Limb (tissue), 2 donors: ENCODE data around the gene DPH2.

Source experiments
- DNase-seq, 2 donors: peaks; one replicate each; pipeline ENCODE4 v3.0.0-alpha.2; 2016; ENCODE audit errors: extremely low spot score in 2 of 2

The DPH2 gene

GRCh38 chr1:43942411-43942810 lies 27.4 kb upstream of the DPH2 start:
- no peak for DNase-seq

DNA sequence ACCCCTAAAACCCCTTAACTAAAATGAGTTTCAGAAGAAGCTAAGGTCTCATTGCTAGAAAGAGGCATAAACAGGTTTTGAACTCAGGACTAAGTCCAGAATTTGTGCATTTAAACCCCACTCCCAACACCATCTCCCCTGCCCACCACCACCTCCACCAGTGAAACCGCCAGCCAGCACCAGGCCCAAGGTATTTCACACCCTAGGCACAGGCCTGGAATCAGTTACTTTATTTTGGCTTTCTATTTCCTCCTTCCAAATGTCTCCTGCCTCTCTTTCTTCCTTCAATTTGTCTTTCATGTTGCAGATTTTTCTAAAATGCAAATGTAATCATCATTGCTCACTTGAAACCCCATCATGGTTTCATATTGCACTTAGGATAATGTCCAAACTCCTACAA lies 24.9 kb upstream of the DPH2 start:
- DNase-seq, result no peak

- no peak for DNase-seq
Observed at GRCh38 chr1:43945674-43946235, 24.1 kb upstream of the DPH2 start.

GRCh38 chr1:43946236-43947060 lies 23.4 kb upstream of the DPH2 start, which contains the start of gene IPO13:
IPO13 (plus strand) TSS chr1:43946950; CDS start chr1:43947601, 651 bp downstream.
- DNase-seq, result peak; percentile 95 to 98

- no peak for DNase-seq
Observed at GRCh38 chr1:43947061-43947873, 22.5 kb upstream of the DPH2 start.

- DNase-seq, result no peak
Observed at GRCh38 chr1:43947874-43948437, 21.9 kb upstream of the DPH2 start.

- no peak for DNase-seq
Observed at GRCh38 chr1:43949678-43950077, 20.1 kb upstream of the DPH2 start.

GRCh38 chr1:43951021-43951985 lies 18.5 kb upstream of the DPH2 start:
- no peak for DNase-seq

DNA sequence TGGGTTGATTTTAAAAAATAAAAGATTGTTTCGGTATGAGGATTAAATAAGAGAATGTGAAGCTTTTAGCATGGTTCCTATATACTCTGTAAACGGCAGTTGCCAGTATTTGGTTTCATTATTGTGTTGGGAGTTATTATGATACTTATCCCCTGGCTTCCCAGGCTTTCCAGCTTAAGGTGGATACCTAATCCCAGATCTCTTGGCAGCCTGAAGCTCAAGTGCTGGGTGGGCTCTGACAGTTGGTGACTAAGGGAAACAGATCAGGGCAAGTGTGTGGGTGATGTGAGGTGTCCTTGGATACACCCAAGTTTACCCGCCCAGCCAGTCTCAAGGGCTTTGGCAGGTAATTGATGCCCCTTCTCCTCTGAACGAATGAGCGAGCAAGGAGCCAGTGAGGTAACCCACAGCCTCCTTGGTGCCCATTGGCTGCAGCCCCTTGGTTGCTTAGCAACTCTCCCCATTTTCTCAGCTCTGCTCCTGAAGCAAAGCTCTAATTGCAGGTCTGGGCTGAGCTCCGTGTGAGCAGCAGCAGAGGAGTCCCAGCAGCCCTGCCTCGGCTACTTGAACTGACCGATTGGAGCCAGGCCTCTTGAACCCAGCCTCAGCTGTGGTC lies 17.0 kb upstream of the DPH2 start:
- peak in 1 of 2 donors; percentile 57 for DNase-seq

DNA sequence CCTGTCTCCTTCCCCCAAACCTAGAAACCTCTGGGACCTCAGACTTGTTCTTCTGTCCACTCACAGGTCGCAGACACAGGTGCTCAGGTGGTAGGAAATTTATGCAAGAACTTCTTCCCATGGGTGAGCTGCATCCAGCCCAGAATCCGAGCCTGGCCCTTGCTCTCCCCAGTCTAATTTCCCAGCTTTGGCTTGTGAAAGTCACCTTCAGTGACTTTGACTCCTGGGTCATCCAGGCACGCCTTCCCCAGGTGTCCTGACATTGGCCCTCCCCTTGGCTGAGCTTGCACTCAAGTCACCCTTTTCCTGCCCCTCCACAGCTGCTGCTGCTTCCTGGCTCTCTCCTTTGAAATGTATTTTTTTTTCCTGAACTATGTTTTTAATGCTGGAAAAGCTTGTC lies 16.4 kb upstream of the DPH2 start:
- no peak for DNase-seq

GRCh38 chr1:43954036-43954435 lies 15.8 kb upstream of the DPH2 start:
- DNase-seq, result no peak

- no peak for DNase-seq
Observed at GRCh38 chr1:43956234-43956633, 13.6 kb upstream of the DPH2 start.

- no peak for DNase-seq
Observed at GRCh38 chr1:43957407-43958040, 12.3 kb upstream of the DPH2 start.

DNA sequence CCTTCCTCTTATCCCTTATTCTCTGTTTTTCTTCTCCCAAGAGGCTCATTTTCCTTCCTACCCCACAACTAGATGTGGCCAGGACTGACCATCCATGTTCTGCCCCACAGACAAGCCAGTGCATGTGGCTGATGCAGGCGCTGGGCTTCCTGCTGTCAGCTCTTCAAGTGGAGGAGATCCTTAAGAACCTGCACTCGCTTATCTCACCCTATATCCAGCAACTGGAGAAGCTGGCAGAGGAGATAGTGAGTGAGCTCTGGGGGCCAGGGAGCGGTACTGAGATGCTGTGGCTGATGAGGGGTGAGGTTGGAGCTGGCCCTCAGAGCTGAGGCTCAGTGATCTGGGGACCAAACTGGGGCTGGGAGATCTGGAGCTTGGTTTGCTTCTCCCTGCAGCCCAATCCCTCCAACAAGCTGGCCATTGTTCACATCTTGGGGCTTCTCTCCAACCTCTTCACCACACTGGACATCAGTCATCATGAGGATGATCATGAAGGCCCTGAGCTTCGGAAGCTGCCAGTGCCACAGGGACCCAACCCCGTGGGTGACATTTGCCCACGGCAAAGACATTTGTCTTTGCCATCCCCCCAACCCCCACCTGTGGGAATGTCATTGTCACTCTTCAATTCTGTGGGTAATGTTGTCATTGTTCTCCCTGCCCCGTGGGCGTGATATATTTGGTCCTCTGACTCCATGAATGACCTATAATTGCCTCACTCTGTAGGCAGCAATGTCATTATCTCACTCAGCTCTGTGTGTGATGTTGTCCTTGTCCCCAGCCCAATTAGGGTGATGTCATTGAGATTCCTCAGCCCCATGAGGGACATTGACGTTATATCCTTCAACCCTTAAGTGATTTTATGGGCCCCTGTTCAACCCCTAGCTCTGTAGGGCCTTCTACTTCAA lies 11.2 kb upstream of the DPH2 start:
- no peak for DNase-seq

GRCh38 chr1:43960798-43961197 lies 9.0 kb upstream of the DPH2 start:
- no peak for DNase-seq

DNA sequence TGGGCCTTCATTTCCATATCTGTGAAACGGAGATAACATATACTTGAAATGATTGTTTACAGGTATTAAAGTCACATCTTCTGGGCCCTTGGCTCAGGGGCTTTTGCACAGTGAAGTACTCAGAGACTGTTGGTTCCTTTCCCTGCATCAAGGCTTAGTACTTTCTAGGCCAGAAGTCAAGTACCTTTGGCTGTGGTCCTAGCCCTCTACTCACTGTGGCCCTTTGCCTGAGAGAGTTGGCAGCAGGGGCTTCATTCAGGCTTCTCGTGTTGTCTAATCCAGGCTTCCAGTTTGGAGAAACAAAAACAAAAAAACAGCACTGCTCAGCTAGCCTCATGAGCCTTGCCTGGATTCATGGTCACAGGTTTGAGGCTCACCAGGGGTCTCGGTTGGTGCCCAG lies 8.1 kb upstream of the DPH2 start:
- DNase-seq, result no peak

DNA sequence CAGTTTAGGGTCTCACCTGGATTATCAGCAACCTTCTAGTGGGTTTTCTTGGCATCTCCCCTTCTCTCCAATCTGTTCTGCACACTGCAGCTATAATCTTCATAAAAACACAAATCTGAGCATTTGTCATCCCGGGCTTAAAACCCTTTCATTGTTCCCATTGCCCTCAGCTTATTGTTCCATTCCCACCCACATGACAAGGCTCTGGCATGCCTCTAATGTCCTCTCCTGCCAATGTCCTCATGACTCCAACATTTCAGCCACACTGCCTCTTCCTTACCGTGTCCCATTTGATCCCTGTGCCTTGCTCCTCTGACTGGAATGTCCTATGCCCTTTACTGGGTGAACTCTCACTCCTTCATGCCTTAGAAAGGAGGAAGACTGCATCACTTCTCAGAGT lies 7.5 kb upstream of the DPH2 start:
- DNase-seq, result no peak

DNA sequence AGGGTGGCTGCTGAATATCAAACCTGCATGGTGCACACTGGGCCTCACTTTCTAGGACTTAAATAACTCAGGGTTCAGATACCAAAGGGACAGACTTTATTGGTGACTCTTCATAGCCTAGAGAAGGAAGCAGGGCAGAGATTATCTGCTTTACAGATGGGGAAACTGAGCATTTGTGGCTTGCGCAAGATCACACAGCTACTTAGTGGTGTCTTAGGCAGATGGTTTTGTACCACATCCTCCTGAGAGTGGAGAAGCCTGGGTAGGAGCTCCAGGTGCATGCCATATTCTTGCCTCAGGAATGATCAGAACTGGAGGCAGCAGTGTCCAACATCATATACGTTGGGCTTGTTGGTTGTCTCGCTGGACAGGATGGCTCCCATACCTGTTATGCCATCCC lies 6.8 kb upstream of the DPH2 start:
- no peak for DNase-seq

- DNase-seq, result no peak
Observed at GRCh38 chr1:43963890-43964289, 5.9 kb upstream of the DPH2 start.
